Measurements from ENCODE around the gene AKT3. TPM values are rescaled to one million over a fixed set of nuclear protein-coding genes. Genes with fewer than 3 reads are reported as not detected.

AKT3 gene
- polyA plus RNA-seq, 2 of the 4 experiments (the other 2 are of a cell fraction) = 18.4 to 43.5 TPM

DNA sequence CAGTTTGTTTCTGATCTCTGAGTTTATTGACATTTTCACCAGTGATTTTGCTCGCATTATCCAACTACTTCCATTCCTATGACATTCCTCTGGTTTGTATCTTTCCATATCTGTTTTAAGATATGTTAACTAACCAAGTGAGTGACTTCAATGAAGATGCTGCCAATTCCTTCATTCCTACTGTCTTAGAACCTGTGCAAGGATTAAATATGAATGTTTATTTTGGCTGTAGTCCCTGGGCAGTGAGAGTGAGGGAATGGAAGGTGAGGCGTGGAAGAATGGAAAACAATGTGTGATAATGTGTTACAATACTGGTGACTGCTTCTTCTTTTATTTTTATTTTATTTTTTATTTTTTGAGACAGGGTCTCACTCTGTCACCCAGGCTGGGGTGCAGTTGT, 411.2 kb downstream of the AKT3 start:
- CTCF ChIA-PET = no interaction called here
- FAIRE-seq (no peak), ATAC-seq (no peak), DNase-seq (ENCODE audit: low read depth in 1 of 2, low spot score in 1 of 2) (no peak)
- no peaks in the 10 kb centered on the region for H3K9me3 ChIP-seq
- 80% methylated on average over 2 of the region's 2 CpGs for WGBS (ENCODE audit: missing lambda C conversion rate)
- no peak for TF ChIP-seq HDAC2 (IDR thresholded peaks at IDR 0.05)
- TF ChIP-seq POLR2AphosphoS2 (conservative IDR thresholded peaks at IDR 0.05; ENCODE audit: low read length) = no peak
- TF ChIP-seq RNF2 (IDR thresholded peaks at IDR 0.05; ENCODE audit: borderline replicate concordance, low read depth) = no peak
- TF ChIP-seq PHF8 (IDR thresholded peaks at IDR 0.05; ENCODE audit: borderline replicate concordance, low read depth) = no peak
- no peak for TF ChIP-seq EHF (CRISPR knock-in tag; IDR thresholded peaks at IDR 0.05)
- TF ChIP-seq, protein P1, sequence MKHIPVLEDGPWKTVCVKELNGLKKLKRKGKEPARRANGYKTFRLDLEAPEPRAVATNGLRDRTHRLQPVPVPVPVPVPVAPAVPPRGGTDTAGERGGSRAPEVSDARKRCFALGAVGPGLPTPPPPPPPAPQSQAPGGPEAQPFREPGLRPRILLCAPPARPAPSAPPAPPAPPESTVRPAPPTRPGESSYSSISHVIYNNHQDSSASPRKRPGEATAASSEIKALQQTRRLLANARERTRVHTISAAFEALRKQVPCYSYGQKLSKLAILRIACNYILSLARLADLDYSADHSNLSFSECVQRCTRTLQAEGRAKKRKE (CRISPR knock-in tag; IDR thresholded peaks at IDR 0.05; ENCODE audit: low read depth) = no peak
- TF ChIP-seq, protein P2, sequence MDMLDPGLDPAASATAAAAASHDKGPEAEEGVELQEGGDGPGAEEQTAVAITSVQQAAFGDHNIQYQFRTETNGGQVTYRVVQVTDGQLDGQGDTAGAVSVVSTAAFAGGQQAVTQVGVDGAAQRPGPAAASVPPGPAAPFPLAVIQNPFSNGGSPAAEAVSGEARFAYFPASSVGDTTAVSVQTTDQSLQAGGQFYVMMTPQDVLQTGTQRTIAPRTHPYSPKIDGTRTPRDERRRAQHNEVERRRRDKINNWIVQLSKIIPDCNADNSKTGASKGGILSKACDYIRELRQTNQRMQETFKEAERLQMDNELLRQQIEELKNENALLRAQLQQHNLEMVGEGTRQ (IDR thresholded peaks at IDR 0.05) = no peak
- TF ChIP-seq HOXB13 (CRISPR knock-in tag; IDR thresholded peaks at IDR 0.05; ENCODE audit: low read depth) = no peak
- no peak for TF ChIP-seq ZNF302 (CRISPR knock-in tag; IDR thresholded peaks at IDR 0.05)
- TF ChIP-seq ESRRA (IDR thresholded peaks at IDR 0.05; ENCODE audit: borderline replicate concordance, low read length) = no peak
- no peaks in the 10 kb centered on the region; the same call in 2 of the 3 replicates for H3K4me1 ChIP-seq
- no peak overlapping the region for H3K4me2 ChIP-seq
- POLR2A ChIA-PET = no interaction called here
- no peak overlapping the region for H3K27ac ChIP-seq
- H3K4me3 ChIP-seq = no peak overlapping the region

Other genes starting within 250 kb of the AKT3 start
- gene ZBTB18, start 201.0 kb upstream of the AKT3 start, polyA plus RNA-seq (2011; rRNA removed) = 9.1 and 9.9 TPM in 2 replicates
- 9.3 to 10.0 TPM (median 9.7 TPM) in 3 replicates for gene ZBTB18, start 201.0 kb upstream of the AKT3 start, polyA plus RNA-seq (2017; fragmentation: RNase III; extraction: RNeasy Plus Mini Kit Qiagen cat#74134 plus additional on column Dnase treatment)

All from A549 (cell line).